Caco-2 (cell line): Measurements from ENCODE around the gene AZU1. TPM values are rescaled to one million over a fixed set of nuclear protein-coding genes. Genes with fewer than 3 reads are reported as not detected.

Experiments
- BruUV-seq: library from RNA; stranded (reverse); fragments of 400-500 nt; replicated peaks from 2 replicates; lab custom pipeline; 2021; lab: Mats Ljungman, UMichigan
- CTCF ChIA-PET: fragments of 300-600 bp; sonication (Branson Sonifier 250); formaldehyde crosslinking; loops from one replicate; lab custom pipeline; 2022; ENCODE audit warnings: antibody characterized with exemption; lab: Charles Lee
- POLR2A ChIA-PET: fragments of 300-600 bp; sonication (Branson Sonifier 250); formaldehyde crosslinking; loops from one replicate; lab custom pipeline; 2022; ENCODE audit warnings: antibody characterized with exemption; lab: Charles Lee
- DNase-seq, 2 experiments: peaks; one replicate each; pipeline versions ENCODE4 v3.0.0 to v3.0.0-alpha.2; 2020 to 2022
- H3K27me3 ChIP-seq: replicated peaks from 2 replicates; pipeline ENCODE4 v1.6.0; 2011; ENCODE audit warnings: low read length; ENCODE audit not compliant: control insufficient read depth, insufficient read depth
- H3K36me3 ChIP-seq: 2 replicates; pipeline ENCODE4 v1.5.1; 2011; ENCODE audit warnings: low read length; ENCODE audit not compliant: control insufficient read depth, insufficient read depth
- H3K4me1 ChIP-seq: fragments of 250-450 bp; sonication (Bioruptor Pico); 2 replicates; pipeline ENCODE4 v1.5.1; 2020; ENCODE audit warnings: mild to moderate bottlenecking
- H3K4me3 ChIP-seq: 2 replicates; pipeline ENCODE4 v1.5.1; 2011; ENCODE audit warnings: low read depth, mild to moderate bottlenecking, control low read depth, low read length
- H3K9me3 ChIP-seq: fragments of 250-450 bp; sonication (Bioruptor Pico); 2 replicates; pipeline ENCODE4 v1.5.1; 2020; ENCODE audit warnings: mild to moderate bottlenecking, moderate library complexity
- H3K27ac Mint-ChIP-seq: one replicate; pipeline ENCODE4 v1.8.0; 2022; ENCODE audit warnings: mixed read lengths; ENCODE audit not compliant: unreplicated experiment
- H3K27me3 Mint-ChIP-seq: one replicate; pipeline ENCODE4 v1.8.0; 2022; ENCODE audit warnings: mixed read lengths; ENCODE audit not compliant: insufficient read depth, unreplicated experiment
- H3K36me3 Mint-ChIP-seq: one replicate; pipeline ENCODE4 v1.8.0; 2022; ENCODE audit warnings: mild to moderate bottlenecking, mixed read lengths; ENCODE audit not compliant: insufficient read depth, unreplicated experiment
- H3K4me1 Mint-ChIP-seq: one replicate; pipeline ENCODE4 v1.8.0; 2022; ENCODE audit warnings: low read depth, mixed read lengths; ENCODE audit not compliant: unreplicated experiment
- H3K4me3 Mint-ChIP-seq: one replicate; pipeline ENCODE4 v1.8.0; 2022; ENCODE audit warnings: mild to moderate bottlenecking, moderate library complexity, mixed read lengths; ENCODE audit not compliant: unreplicated experiment
- H3K9me3 Mint-ChIP-seq: one replicate; pipeline ENCODE4 v1.8.0; 2022; ENCODE audit warnings: mixed read lengths; ENCODE audit not compliant: unreplicated experiment
- intact Hi-C: fragments of 100-400 bp; cut with micrococcal nuclease; formaldehyde crosslinking; loops from one replicate; pipeline ENCODE4 v1.10.0; 2022; ENCODE audit not compliant: unreplicated experiment
- total RNA-seq: library from RNA; stranded (reverse); gene quantifications from 2 replicates; pipeline ENCODE4 v1.2.3, GENCODE V29; 2022
- TF ChIP-seq, protein P1 (sequence below), 2 experiments: fragments of 200-600 bp in 1 of 2; IDR thresholded peaks; 1 replicate in 1 of 2; 2 replicates in 1 of 2; pipeline versions ENCODE4 v1.5.1 to v1.8.0; 2011 to 2022; ENCODE audit warnings: antibody characterized with exemption in 1 of 2, control low read depth in 1 of 2, inconsistent platforms in 1 of 2, low read depth in 1 of 2, low read length in 1 of 2, mild to moderate bottlenecking in 1 of 2, moderate library complexity in 1 of 2; ENCODE audit not compliant: insufficient read depth in 1 of 2, severe bottlenecking in 1 of 2, unreplicated experiment in 1 of 2

Gene AZU1
- total RNA-seq, 1 experiment from 2014 or later = not detected

DNA sequence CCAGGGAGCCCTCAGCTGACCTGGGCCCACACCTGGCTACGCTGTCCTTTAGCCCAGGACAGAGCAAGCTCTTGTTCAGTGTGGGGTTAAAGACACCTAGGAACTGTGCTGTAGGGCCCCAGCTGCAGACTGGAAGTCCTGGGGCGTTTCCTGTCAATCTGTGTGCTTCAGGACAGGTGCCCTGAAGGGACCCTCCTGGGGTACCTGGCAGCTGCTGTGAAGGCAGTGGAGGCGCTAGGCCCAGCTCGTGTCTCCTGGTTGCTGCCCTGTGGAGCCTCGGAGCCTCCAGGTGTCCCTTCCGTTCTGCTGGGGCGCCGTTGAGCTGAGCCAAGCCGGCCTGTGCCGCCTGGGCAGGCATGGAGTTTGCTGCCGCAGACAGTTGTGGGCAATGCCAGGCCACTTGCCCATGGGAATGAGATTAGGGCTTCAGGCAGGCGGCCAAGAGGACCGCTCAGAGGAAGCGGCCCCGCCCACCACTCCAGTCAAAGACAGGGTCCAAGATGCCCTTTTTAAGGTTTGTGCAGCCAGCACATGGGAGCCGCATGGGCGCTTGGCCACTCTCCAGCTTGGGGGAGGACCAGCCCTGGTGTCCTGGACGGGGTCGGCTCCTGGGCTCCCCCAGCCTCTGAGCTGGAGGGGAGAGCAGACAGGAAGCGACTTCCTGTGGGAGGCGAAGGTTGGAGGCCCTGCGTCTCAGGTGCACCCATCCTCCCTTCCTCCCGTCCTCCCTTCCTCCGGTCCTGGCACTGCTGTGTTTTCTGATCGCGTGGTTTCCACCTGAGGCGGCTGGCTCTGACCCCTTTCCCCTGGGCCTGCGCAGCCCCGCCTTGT, 26.4 kb upstream of the AZU1 start:
- DNase-seq = no peak

DNA sequence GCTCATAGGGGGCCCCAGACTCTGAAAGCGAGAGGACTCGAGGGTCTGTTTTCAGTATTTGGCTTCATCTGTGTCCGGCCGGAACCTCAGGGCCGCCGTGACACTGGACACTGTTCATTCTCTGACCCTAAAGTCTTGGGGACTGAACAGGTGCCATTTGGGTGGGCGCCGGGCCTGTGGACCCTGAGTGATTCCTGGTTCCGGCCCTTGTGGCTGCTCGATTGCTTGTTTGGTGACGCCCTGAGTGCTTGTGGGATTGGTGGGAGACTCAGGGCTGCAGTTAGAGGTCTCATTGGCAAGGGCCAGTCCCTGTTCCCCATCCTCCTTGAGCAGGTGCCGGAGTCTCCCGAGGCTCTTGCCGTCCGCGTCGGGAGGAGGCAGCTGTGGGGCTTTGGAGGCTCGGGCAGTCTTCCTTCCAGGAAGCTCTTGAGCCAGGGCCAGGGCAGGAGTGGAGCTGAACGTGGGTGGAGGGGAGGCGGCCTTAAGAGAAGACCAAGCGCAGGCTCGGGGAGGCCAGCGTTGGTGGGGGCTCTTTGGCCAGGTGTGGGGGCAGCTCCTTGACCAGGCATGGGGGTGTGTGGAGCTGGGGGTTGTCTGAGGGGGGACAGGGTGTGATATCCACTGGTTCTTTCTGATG, 25.7 kb upstream of the AZU1 start:
- ChIA-PET POLR2A (no interaction called here), CTCF (no interaction called here)
- DNase-seq = no peak
- Mint-ChIP-seq H3K27me3 (no peaks in the 10 kb centered on the region), H3K4me3 (peak overlapping the region; percentile 22), H3K9me3 (no peaks in the 10 kb centered on the region), H3K4me1 (peaks cover 17% of the 10 kb centered on the region), H3K36me3 (peaks cover 97% of the 10 kb centered on the region), H3K27ac (peak overlapping the region; percentile 35)
- BruUV-seq = no TSS peak
- peaks cover 16% of the 10 kb centered on the region for H3K36me3 ChIP-seq
- TF ChIP-seq, protein P1, sequence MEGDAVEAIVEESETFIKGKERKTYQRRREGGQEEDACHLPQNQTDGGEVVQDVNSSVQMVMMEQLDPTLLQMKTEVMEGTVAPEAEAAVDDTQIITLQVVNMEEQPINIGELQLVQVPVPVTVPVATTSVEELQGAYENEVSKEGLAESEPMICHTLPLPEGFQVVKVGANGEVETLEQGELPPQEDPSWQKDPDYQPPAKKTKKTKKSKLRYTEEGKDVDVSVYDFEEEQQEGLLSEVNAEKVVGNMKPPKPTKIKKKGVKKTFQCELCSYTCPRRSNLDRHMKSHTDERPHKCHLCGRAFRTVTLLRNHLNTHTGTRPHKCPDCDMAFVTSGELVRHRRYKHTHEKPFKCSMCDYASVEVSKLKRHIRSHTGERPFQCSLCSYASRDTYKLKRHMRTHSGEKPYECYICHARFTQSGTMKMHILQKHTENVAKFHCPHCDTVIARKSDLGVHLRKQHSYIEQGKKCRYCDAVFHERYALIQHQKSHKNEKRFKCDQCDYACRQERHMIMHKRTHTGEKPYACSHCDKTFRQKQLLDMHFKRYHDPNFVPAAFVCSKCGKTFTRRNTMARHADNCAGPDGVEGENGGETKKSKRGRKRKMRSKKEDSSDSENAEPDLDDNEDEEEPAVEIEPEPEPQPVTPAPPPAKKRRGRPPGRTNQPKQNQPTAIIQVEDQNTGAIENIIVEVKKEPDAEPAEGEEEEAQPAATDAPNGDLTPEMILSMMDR (IDR thresholded peaks at IDR 0.05; ENCODE audit: insufficient read depth in 1 of 2, low read depth in 1 of 2, low read length in 1 of 2, severe bottlenecking in 1 of 2, unreplicated experiment in 1 of 2) = no peak
- H3K27me3 ChIP-seq = no peaks in the 10 kb centered on the region
- peaks cover 32% of the 10 kb centered on the region for H3K4me1 ChIP-seq
- H3K4me3 ChIP-seq = no peak overlapping the region
- intact Hi-C loops = no loop called here
- no peaks in the 10 kb centered on the region for H3K9me3 ChIP-seq

More for the DNA sequence above, 26.4 kb upstream of the AZU1 start:
- Histone ChIP-seq H3K4me1 (peaks cover 32% of the 10 kb centered on the region), H3K27me3 (no peaks in the 10 kb centered on the region), H3K36me3 (peaks cover 14% of the 10 kb centered on the region), H3K9me3 (no peaks in the 10 kb centered on the region), H3K4me3 (no peak overlapping the region)
- intact Hi-C loops = no loop called here
- Mint-ChIP-seq H3K27me3 (no peaks in the 10 kb centered on the region), H3K4me3 (peak overlapping the region; percentile 22), H3K36me3 (peaks cover 95% of the 10 kb centered on the region), H3K9me3 (no peaks in the 10 kb centered on the region), H3K4me1 (peaks cover 17% of the 10 kb centered on the region), H3K27ac (peak overlapping the region; percentile 93)
- POLR2A ChIA-PET = no interaction called here
- BruUV-seq = no TSS peak
- CTCF ChIA-PET = no interaction called here
- TF ChIP-seq, protein P1 (IDR thresholded peaks at IDR 0.05; ENCODE audit: insufficient read depth in 1 of 2, low read depth in 1 of 2, low read length in 1 of 2, severe bottlenecking in 1 of 2, unreplicated experiment in 1 of 2) = no peak

DNA sequence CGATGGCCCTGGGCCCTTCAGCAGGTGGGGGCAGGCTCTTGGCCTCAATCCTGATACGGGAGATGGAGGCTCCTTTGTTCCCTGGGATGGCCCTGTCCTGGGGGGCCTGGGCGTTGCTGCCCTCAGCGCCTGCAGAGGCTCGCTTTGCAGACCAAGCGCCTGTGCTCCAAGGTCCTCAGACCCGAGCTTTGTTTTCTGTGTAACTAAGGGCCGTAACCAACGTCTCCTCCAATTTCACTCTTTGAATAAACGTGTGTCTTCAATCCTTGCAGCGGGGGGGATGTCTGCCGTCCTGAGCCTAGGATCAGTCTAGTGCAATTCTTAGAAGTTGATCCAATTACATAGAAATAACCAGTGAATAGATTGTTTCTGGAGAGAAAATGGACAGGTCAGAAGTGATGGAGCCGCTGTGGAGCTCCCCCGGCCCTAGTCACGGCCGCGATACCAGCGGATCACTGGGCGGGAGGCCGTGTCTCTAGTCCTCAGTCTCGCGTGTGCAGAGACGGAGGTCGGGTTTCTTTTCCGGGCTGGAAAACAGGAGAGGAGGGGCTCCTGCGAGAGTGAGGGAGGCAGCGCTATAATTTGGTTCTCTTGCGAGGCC, 25.0 kb upstream of the AZU1 start:
- peak overlapping the region; percentile 37 for H3K4me3 Mint-ChIP-seq
- no TSS peak for BruUV-seq
- intact Hi-C loops = no loop called here
- TF ChIP-seq, protein P1 (IDR thresholded peaks at IDR 0.05; ENCODE audit: insufficient read depth in 1 of 2, low read depth in 1 of 2, low read length in 1 of 2, severe bottlenecking in 1 of 2, unreplicated experiment in 1 of 2) = no peak
- no peak for DNase-seq
- H3K9me3 Mint-ChIP-seq = no peaks in the 10 kb centered on the region
- H3K9me3 ChIP-seq = no peaks in the 10 kb centered on the region
- peaks cover 97% of the 10 kb centered on the region for H3K36me3 Mint-ChIP-seq
- H3K4me3 ChIP-seq = no peak overlapping the region
- peaks cover 19% of the 10 kb centered on the region for H3K36me3 ChIP-seq
- peak overlapping the region; percentile 61 for H3K27ac Mint-ChIP-seq
- POLR2A ChIA-PET = no interaction called here
- CTCF ChIA-PET = no interaction called here
- no peaks in the 10 kb centered on the region for H3K27me3 ChIP-seq
- H3K4me1 ChIP-seq = peaks cover 32% of the 10 kb centered on the region
- peaks cover 17% of the 10 kb centered on the region for H3K4me1 Mint-ChIP-seq
- no peaks in the 10 kb centered on the region for H3K27me3 Mint-ChIP-seq
